Vagina (tissue), 2 donors: ENCODE results near the gene SLC29A3. TPM values are rescaled to one million over a fixed set of nuclear protein-coding genes. Genes with fewer than 3 reads are reported as not detected.

Experiments
- DNase-seq, 2 donors: peaks; one replicate each; pipeline ENCODE4 v3.0.0-alpha.2; 2017; ENCODE audit errors: extremely low spot score in 2 of 2
- H3K27ac ChIP-seq: fragments of 200-600 bp; sonication (generic); one replicate; pipeline ENCODE4 v1.5.1; 2019
- H3K27me3 ChIP-seq: fragments of 200-600 bp; sonication (generic); one replicate; pipeline ENCODE4 v1.5.1; 2019
- H3K36me3 ChIP-seq, 2 donors: fragments of 200-600 bp; sonication (generic); one replicate each; pipeline ENCODE4 v1.5.1; 2017 to 2019
- H3K4me1 ChIP-seq: fragments of 200-600 bp; sonication (generic); one replicate; pipeline ENCODE4 v1.5.1; 2019
- H3K4me3 ChIP-seq, 2 donors: fragments of 200-600 bp; sonication (generic); 1 replicate in 1 of 2; 2 replicates in 1 of 2; pipeline ENCODE4 v1.5.1; 2016 to 2019
- H3K9me3 ChIP-seq: fragments of 200-600 bp; sonication (generic); one replicate; pipeline ENCODE4 v1.5.1; 2019
- POLR2A ChIP-seq, 2 donors: fragments of 450-650 bp; IDR thresholded peaks; one replicate each; pipeline ENCODE4 v1.6.1; 2017; ENCODE audit warnings: antibody characterized with exemption in 2 of 2, mild to moderate bottlenecking in 2 of 2, moderate library complexity in 2 of 2
- POLR2AphosphoS5 ChIP-seq, 2 donors: sonication (generic); formaldehyde crosslinking; IDR thresholded peaks; one replicate each; pipeline ENCODE4 v1.9.0; 2017; ENCODE audit warnings: antibody characterized with exemption in 2 of 2, mild to moderate bottlenecking in 2 of 2, low read depth in 1 of 2; ENCODE audit not compliant: insufficient read depth in 1 of 2
- intact Hi-C: fragments of 100-400 bp; cut with DNase I; formaldehyde crosslinking; loops from one replicate; pipeline ENCODE4 v1.15.1; 2023
- total RNA-seq: library from RNA; depleted of rRNA; stranded (reverse); fragments of >200 nt; gene quantifications from one replicate; pipeline ENCODE4 v1.2.3, GENCODE V29; 2016
- TF ChIP-seq, protein P1 (sequence below), 3 experiments: fragments of 450-650 bp in 2 of 3; fragments of 200-600 bp in 1 of 3; sonication (generic) in 1 of 3; IDR thresholded peaks; one replicate each; pipeline ENCODE4 v1.5.1; 2017 to 2019; ENCODE audit warnings: antibody characterized with exemption in 3 of 3, mild to moderate bottlenecking in 2 of 3, moderate library complexity in 2 of 3

Gene SLC29A3
- total RNA-seq, 1 donor from 2014 or later = 7.6 TPM

GRCh38 chr10:71332466-71332865, 13.4 kb downstream of the SLC29A3 start:
- Histone ChIP-seq H3K27ac (no peak overlapping the region), H3K4me1 (peaks cover 10% of the 10 kb centered on the region), H3K4me3 (no peak overlapping the region), H3K27me3 (no peaks in the 10 kb centered on the region), H3K36me3 (no peaks in the 10 kb centered on the region), H3K9me3 (no peaks in the 10 kb centered on the region)
- TF ChIP-seq POLR2AphosphoS5 (IDR thresholded peaks at IDR 0.05; ENCODE audit: insufficient read depth in 1 of 2, low read depth in 1 of 2) = no peak
- TF ChIP-seq POLR2A (IDR thresholded peaks at IDR 0.05) = no peak
- TF ChIP-seq, protein P1, sequence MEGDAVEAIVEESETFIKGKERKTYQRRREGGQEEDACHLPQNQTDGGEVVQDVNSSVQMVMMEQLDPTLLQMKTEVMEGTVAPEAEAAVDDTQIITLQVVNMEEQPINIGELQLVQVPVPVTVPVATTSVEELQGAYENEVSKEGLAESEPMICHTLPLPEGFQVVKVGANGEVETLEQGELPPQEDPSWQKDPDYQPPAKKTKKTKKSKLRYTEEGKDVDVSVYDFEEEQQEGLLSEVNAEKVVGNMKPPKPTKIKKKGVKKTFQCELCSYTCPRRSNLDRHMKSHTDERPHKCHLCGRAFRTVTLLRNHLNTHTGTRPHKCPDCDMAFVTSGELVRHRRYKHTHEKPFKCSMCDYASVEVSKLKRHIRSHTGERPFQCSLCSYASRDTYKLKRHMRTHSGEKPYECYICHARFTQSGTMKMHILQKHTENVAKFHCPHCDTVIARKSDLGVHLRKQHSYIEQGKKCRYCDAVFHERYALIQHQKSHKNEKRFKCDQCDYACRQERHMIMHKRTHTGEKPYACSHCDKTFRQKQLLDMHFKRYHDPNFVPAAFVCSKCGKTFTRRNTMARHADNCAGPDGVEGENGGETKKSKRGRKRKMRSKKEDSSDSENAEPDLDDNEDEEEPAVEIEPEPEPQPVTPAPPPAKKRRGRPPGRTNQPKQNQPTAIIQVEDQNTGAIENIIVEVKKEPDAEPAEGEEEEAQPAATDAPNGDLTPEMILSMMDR (IDR thresholded peaks at IDR 0.05) = no peak
- intact Hi-C loops = no loop called here
- DNase-seq = no peak

GRCh38 chr10:71333129-71333887, 14.2 kb downstream of the SLC29A3 start:
- Histone ChIP-seq H3K9me3 (no peaks in the 10 kb centered on the region), H3K4me1 (peaks cover 10% of the 10 kb centered on the region), H3K27ac (no peak overlapping the region), H3K27me3 (no peaks in the 10 kb centered on the region), H3K36me3 (peaks cover 0 to under 1% of the 10 kb centered on the region in 2 donors), H3K4me3 (no peak overlapping the region)
- TF ChIP-seq POLR2A (IDR thresholded peaks at IDR 0.05) = no peak
- TF ChIP-seq POLR2AphosphoS5 (IDR thresholded peaks at IDR 0.05; ENCODE audit: insufficient read depth in 1 of 2, low read depth in 1 of 2) = no peak
- TF ChIP-seq, protein P1 (IDR thresholded peaks at IDR 0.05) = no peak
- no peak for DNase-seq
- intact Hi-C loops = no loop called here

DNA sequence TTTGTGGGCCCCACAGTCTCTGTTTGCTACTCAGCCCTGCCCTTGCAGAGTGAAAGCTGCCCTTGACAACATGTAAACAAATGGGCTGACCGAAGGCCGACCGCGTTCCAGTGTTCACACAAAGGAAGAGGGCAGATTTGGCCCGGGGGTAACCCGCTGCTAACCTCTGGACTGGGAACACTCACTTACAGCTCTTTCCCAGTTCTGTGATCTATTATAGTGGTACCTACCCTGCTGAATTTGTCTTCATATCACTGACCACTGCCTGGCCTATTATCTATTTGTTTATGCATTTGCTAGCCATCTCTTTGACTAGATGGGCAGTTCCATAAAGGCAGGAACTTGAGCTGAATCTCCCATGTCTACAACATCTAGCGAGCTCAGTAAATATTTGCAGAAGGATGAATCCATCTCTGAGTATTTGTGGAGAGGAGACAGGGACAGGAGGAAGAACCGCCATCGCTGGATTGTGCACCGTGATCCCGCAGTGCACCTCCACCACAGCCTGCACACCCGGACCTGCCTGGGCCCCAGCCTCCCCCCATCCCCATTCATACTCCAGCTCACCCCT, 15.2 kb downstream of the SLC29A3 start:
- H3K27ac ChIP-seq = no peak overlapping the region
- intact Hi-C loops = no loop called here
- no peaks in the 10 kb centered on the region for H3K9me3 ChIP-seq
- no peak overlapping the region for H3K4me3 ChIP-seq
- peaks cover 0 to 9% of the 10 kb centered on the region in 2 donors for H3K36me3 ChIP-seq
- TF ChIP-seq POLR2AphosphoS5 (IDR thresholded peaks at IDR 0.05; ENCODE audit: insufficient read depth in 1 of 2, low read depth in 1 of 2) (no peak), POLR2A (IDR thresholded peaks at IDR 0.05) (no peak)
- TF ChIP-seq, protein P1 (IDR thresholded peaks at IDR 0.05) = no peak
- no peak for DNase-seq
- peaks cover 10% of the 10 kb centered on the region for H3K4me1 ChIP-seq
- H3K27me3 ChIP-seq = no peaks in the 10 kb centered on the region

- no peaks in the 10 kb centered on the region for H3K27me3 ChIP-seq
- no peaks in the 10 kb centered on the region for H3K9me3 ChIP-seq
- peaks cover 0 to 9% of the 10 kb centered on the region in 2 donors for H3K36me3 ChIP-seq
- intact Hi-C loops = no loop called here
- no peak overlapping the region for H3K4me3 ChIP-seq
- H3K4me1 ChIP-seq = peaks cover 10% of the 10 kb centered on the region
- TF ChIP-seq POLR2AphosphoS5 (IDR thresholded peaks at IDR 0.05; ENCODE audit: insufficient read depth in 1 of 2, low read depth in 1 of 2) (no peak), POLR2A (IDR thresholded peaks at IDR 0.05) (no peak)
- TF ChIP-seq, protein P1 (IDR thresholded peaks at IDR 0.05) = no peak
- no peak for DNase-seq
- H3K27ac ChIP-seq = no peak overlapping the region
Measured at GRCh38 chr10:71335173-71335708, 16.2 kb downstream of the SLC29A3 start.

- Histone ChIP-seq H3K27me3 (no peaks in the 10 kb centered on the region), H3K27ac (no peak overlapping the region), H3K36me3 (peaks cover 0 to 9% of the 10 kb centered on the region in 2 donors), H3K9me3 (no peaks in the 10 kb centered on the region), H3K4me3 (no peak overlapping the region), H3K4me1 (peaks cover 10% of the 10 kb centered on the region)
- TF ChIP-seq POLR2A (IDR thresholded peaks at IDR 0.05) (no peak), POLR2AphosphoS5 (IDR thresholded peaks at IDR 0.05; ENCODE audit: insufficient read depth in 1 of 2, low read depth in 1 of 2) (no peak)
- TF ChIP-seq, protein P1 (IDR thresholded peaks at IDR 0.05) = no peak
- intact Hi-C loops = no loop called here
- no peak for DNase-seq
Measured at GRCh38 chr10:71336632-71337031, 17.6 kb downstream of the SLC29A3 start.
